Breast epithelium (tissue), 4 donors: ENCODE measurements around the gene ETS1. TPM values are rescaled to one million over a fixed set of nuclear protein-coding genes. Genes with fewer than 3 reads are reported as not detected.

Source experiments
- DNase-seq, 2 donors: peaks; one replicate each; pipeline ENCODE4 v3.0.0-alpha.2; 2019; ENCODE audit warnings: low spot score in 2 of 2
- H3K27ac ChIP-seq, 2 donors: fragments of 200-600 bp; sonication (generic) in 1 of 2; one replicate each; pipeline ENCODE4 v1.5.1; 2016 to 2019; ENCODE audit warnings: mild to moderate bottlenecking in 1 of 2
- H3K27me3 ChIP-seq, 2 donors: fragments of 200-600 bp; sonication (generic) in 1 of 2; one replicate each; pipeline versions ENCODE4 v1.5.1 to v1.6.0; 2017 to 2019; ENCODE audit warnings: control low read depth in 1 of 2, mild to moderate bottlenecking in 1 of 2
- H3K36me3 ChIP-seq: fragments of 200-600 bp; one replicate; pipeline ENCODE4 v1.5.1; 2019
- H3K4me1 ChIP-seq, 2 donors: fragments of 200-600 bp; sonication (generic); one replicate each; pipeline ENCODE4 v1.5.1; 2016 to 2019; ENCODE audit warnings: control low read depth in 1 of 2
- H3K4me3 ChIP-seq, 3 donors: fragments of 200-600 bp; sonication (generic); 1 replicate in 2 of 3; 2 replicates in 1 of 3; pipeline ENCODE4 v1.5.1; 2016 to 2019; ENCODE audit warnings: mild to moderate bottlenecking in 3 of 3, moderate library complexity in 2 of 3
- H3K9me3 ChIP-seq, 2 donors: fragments of 200-600 bp; sonication (generic) in 1 of 2; one replicate each; pipeline ENCODE4 v1.5.1; 2016 to 2019; ENCODE audit warnings: control low read depth in 1 of 2
- POLR2A ChIP-seq: fragments of 450-650 bp; IDR thresholded peaks from one replicate; pipeline ENCODE4 v1.6.1; 2016; ENCODE audit warnings: antibody characterized with exemption, mild to moderate bottlenecking, moderate library complexity
- POLR2AphosphoS5 ChIP-seq, 3 donors: sonication (generic); formaldehyde crosslinking; IDR thresholded peaks; one replicate each; pipeline ENCODE4 v1.6.1; 2017; ENCODE audit warnings: antibody characterized with exemption in 3 of 3
- intact Hi-C: fragments of 100-400 bp; cut with DNase I; formaldehyde crosslinking; loops from one replicate; pipeline ENCODE4 v1.15.1; 2023; ENCODE audit warnings: low total_unique reads
- total RNA-seq, 3 donors: library from RNA; depleted of rRNA; stranded (reverse); fragments of >200 nt; gene quantifications; one replicate each; pipeline ENCODE4 v1.1.0, GENCODE V29; 2016
- TF ChIP-seq, protein P1 (sequence below), 3 donors: fragments of 450-650 bp; IDR thresholded peaks; one replicate each; pipeline ENCODE4 v1.5.1; 2016 to 2017; ENCODE audit warnings: antibody characterized with exemption in 3 of 3, mild to moderate bottlenecking in 3 of 3, moderate library complexity in 3 of 3

Gene ETS1
- total RNA-seq, 3 donors from 2014 or later = 65.6 to 92.1 (median 73.2) TPM

GRCh38 chr11:128421577-128422330 is 165.6 kb downstream of the ETS1 start:
- Histone ChIP-seq H3K27ac (no peak overlapping the region), H3K36me3 (no peaks in the 10 kb centered on the region), H3K27me3 (no peaks in the 10 kb centered on the region), H3K4me1 (no peaks in the 10 kb centered on the region), H3K9me3 (no peaks in the 10 kb centered on the region), H3K4me3 (no peak overlapping the region)
- TF ChIP-seq POLR2AphosphoS5 (IDR thresholded peaks at IDR 0.05) = no peak
- TF ChIP-seq, protein P1, sequence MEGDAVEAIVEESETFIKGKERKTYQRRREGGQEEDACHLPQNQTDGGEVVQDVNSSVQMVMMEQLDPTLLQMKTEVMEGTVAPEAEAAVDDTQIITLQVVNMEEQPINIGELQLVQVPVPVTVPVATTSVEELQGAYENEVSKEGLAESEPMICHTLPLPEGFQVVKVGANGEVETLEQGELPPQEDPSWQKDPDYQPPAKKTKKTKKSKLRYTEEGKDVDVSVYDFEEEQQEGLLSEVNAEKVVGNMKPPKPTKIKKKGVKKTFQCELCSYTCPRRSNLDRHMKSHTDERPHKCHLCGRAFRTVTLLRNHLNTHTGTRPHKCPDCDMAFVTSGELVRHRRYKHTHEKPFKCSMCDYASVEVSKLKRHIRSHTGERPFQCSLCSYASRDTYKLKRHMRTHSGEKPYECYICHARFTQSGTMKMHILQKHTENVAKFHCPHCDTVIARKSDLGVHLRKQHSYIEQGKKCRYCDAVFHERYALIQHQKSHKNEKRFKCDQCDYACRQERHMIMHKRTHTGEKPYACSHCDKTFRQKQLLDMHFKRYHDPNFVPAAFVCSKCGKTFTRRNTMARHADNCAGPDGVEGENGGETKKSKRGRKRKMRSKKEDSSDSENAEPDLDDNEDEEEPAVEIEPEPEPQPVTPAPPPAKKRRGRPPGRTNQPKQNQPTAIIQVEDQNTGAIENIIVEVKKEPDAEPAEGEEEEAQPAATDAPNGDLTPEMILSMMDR (IDR thresholded peaks at IDR 0.05) = no peak
- TF ChIP-seq POLR2A = no peak
- no peak for DNase-seq
- intact Hi-C loops = no loop called here

DNA sequence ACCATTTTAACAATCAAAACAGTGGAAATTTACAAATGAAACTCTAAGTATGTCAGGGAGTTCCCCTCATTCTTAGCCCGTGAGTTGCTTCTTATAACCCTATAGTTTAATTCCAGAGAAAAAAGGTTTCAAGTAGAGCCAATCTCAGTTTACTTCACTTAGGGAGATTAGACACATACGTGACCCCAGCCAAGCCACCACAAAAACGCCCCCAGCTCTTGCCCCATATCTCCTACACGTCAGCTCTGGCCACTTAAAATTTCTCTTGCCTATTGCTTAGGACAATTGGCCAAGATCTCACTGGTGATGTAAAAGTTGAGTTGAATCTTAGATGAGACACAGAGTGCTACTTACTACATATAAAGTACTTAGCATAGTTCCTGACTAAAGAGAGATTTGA is 166.4 kb downstream of the ETS1 start:
- Histone ChIP-seq H3K27ac (no peak overlapping the region), H3K9me3 (no peaks in the 10 kb centered on the region), H3K36me3 (no peaks in the 10 kb centered on the region), H3K4me1 (no peaks in the 10 kb centered on the region), H3K4me3 (no peak overlapping the region), H3K27me3 (no peaks in the 10 kb centered on the region)
- TF ChIP-seq, protein P1 (IDR thresholded peaks at IDR 0.05) = no peak
- no peak for TF ChIP-seq POLR2AphosphoS5 (IDR thresholded peaks at IDR 0.05)
- no peak for TF ChIP-seq POLR2A
- no peak for DNase-seq
- intact Hi-C loops = no loop called here

- Histone ChIP-seq H3K4me1 (no peaks in the 10 kb centered on the region), H3K36me3 (no peaks in the 10 kb centered on the region), H3K27ac (peak overlapping the region in 1 of 2 donors; percentile 14), H3K27me3 (no peaks in the 10 kb centered on the region), H3K9me3 (no peaks in the 10 kb centered on the region), H3K4me3 (no peak overlapping the region)
- TF ChIP-seq POLR2A (no peak), POLR2AphosphoS5 (IDR thresholded peaks at IDR 0.05) (no peak)
- TF ChIP-seq, protein P1 (IDR thresholded peaks at IDR 0.05) = no peak
- DNase-seq = no peak
- intact Hi-C loops = no loop called here
These were observed 167.1 kb downstream of the ETS1 start for GRCh38 chr11:128420265-128420664.

- H3K4me3 ChIP-seq = no peak overlapping the region
- intact Hi-C loops = no loop called here
These were observed 168.2 kb downstream of the ETS1 start for GRCh38 chr11:128419012-128419767.

More at GRCh38 chr11:128419012-128419767, 168.2 kb downstream of the ETS1 start:
- Histone ChIP-seq H3K27ac (no peak overlapping the region), H3K27me3 (no peaks in the 10 kb centered on the region), H3K4me1 (no peaks in the 10 kb centered on the region), H3K9me3 (no peaks in the 10 kb centered on the region), H3K36me3 (no peaks in the 10 kb centered on the region)
- no peak for DNase-seq
- TF ChIP-seq POLR2AphosphoS5 (IDR thresholded peaks at IDR 0.05) (no peak), POLR2A (no peak)
- TF ChIP-seq, protein P1 (IDR thresholded peaks at IDR 0.05) = no peak
